NT2/D1 (cell line): ENCODE results near the gene PFN4.
"Not testable (repeated sequence)": the region's sequence is repeated elsewhere in the genome, so short reads cannot be mapped to it uniquely, and the experiment has no call there.

Source experiments
- DNase-seq: peaks from one replicate; pipeline ENCODE4 v3.0.0-alpha.2; 2011; ENCODE audit warnings: low read depth, low spot score
- H3K27me3 ChIP-seq: 2 replicates; pipeline ENCODE4 v1.6.0; 2011; ENCODE audit warnings: mild to moderate bottlenecking; ENCODE audit not compliant: insufficient read length, insufficient read depth
- H3K36me3 ChIP-seq: 2 replicates; pipeline ENCODE4 v1.6.1; 2011; ENCODE audit warnings: mild to moderate bottlenecking, low read length, mixed read lengths; ENCODE audit not compliant: insufficient read depth, insufficient read length
- H3K4me1 ChIP-seq: 2 replicates; pipeline ENCODE4 v1.5.1; 2011; ENCODE audit not compliant: insufficient read depth, insufficient read length
- H3K4me3 ChIP-seq: 2 replicates; pipeline ENCODE4 v1.5.1; 2011; ENCODE audit warnings: low read depth; ENCODE audit not compliant: insufficient read length
- H3K9ac ChIP-seq: 2 replicates; pipeline ENCODE4 v1.6.0; 2011; ENCODE audit warnings: low read depth; ENCODE audit not compliant: insufficient read length
- H3K9me3 ChIP-seq: 2 replicates; pipeline ENCODE4 v1.5.1; 2011; ENCODE audit warnings: mild to moderate bottlenecking, low read length; ENCODE audit not compliant: insufficient read depth
- SUZ12 ChIP-seq: IDR thresholded peaks from 2 replicates; pipeline ENCODE4 v1.6.1; 2011; ENCODE audit not compliant: insufficient read length, insufficient read depth; ENCODE audit errors: extremely low read depth
- YY1 ChIP-seq: IDR thresholded peaks from 2 replicates; pipeline ENCODE4 v1.6.1; 2011; ENCODE audit not compliant: insufficient read length, insufficient read depth
- ZNF274 ChIP-seq: IDR thresholded peaks from 2 replicates; pipeline ENCODE4 v1.6.1; 2011; ENCODE audit warnings: mild to moderate bottlenecking, low read depth, low read length

Gene PFN4

GRCh38 chr2:24102677-24103076, 20.5 kb downstream of the PFN4 start:
- TF ChIP-seq SUZ12 (no peak), YY1 (no peak), ZNF274 (no peak)
- Histone ChIP-seq H3K9ac (no peak overlapping the region), H3K27me3 (no peaks in the 10 kb centered on the region)

GRCh38 chr2:24101992-24102391, 21.1 kb downstream of the PFN4 start:
- Histone ChIP-seq H3K36me3 (no peaks in the 10 kb centered on the region), H3K9me3 (no peaks in the 10 kb centered on the region), H3K4me1 (no peaks in the 10 kb centered on the region), H3K4me3 (no peak overlapping the region), H3K9ac (no peak overlapping the region), H3K27me3 (no peaks in the 10 kb centered on the region)
- no peak for DNase-seq
- TF ChIP-seq SUZ12 (no peak), YY1 (no peak), ZNF274 (no peak)

More at GRCh38 chr2:24102677-24103076, 20.5 kb downstream of the PFN4 start:
- Histone ChIP-seq H3K36me3 (no peaks in the 10 kb centered on the region), H3K9me3 (no peaks in the 10 kb centered on the region), H3K4me1 (no peaks in the 10 kb centered on the region), H3K4me3 (no peak overlapping the region)
- no peak for DNase-seq

- not testable (repeated sequence) for H3K9me3 ChIP-seq, H3K4me3 ChIP-seq, H3K9ac ChIP-seq, DNase-seq, H3K27me3 ChIP-seq, H3K36me3 ChIP-seq, H3K4me1 ChIP-seq
These were observed 22.4 kb downstream of the PFN4 start for GRCh38 chr2:24100732-24101131.

- H3K9ac ChIP-seq, H3K36me3 ChIP-seq, H3K9me3 ChIP-seq, H3K4me1 ChIP-seq, H3K4me3 ChIP-seq, H3K27me3 ChIP-seq: not testable (repeated sequence)
- DNase-seq = peak; percentile 32
These were observed 27.9 kb downstream of the PFN4 start for GRCh38 chr2:24095171-24095677.

- H3K27me3 ChIP-seq, H3K9ac ChIP-seq, H3K36me3 ChIP-seq, H3K9me3 ChIP-seq, H3K4me1 ChIP-seq, H3K4me3 ChIP-seq, DNase-seq: not testable (repeated sequence)
These were observed 29.9 kb downstream of the PFN4 start for GRCh38 chr2:24093270-24093669.

GRCh38 chr2:24088821-24089359, 34.2 kb downstream of the PFN4 start:
- no peak for DNase-seq
- TF ChIP-seq ZNF274 (no peak), YY1 (no peak), SUZ12 (no peak)

GRCh38 chr2:24087032-24087431, 36.1 kb downstream of the PFN4 start:
- no peak for DNase-seq
- Histone ChIP-seq H3K9ac (no peak overlapping the region), H3K4me1 (peaks cover 2% of the 10 kb centered on the region), H3K9me3 (no peaks in the 10 kb centered on the region), H3K4me3 (no peak overlapping the region), H3K27me3 (no peaks in the 10 kb centered on the region), H3K36me3 (peaks cover 14% of the 10 kb centered on the region)
- TF ChIP-seq YY1 (no peak), SUZ12 (no peak), ZNF274 (no peak)

More at GRCh38 chr2:24088821-24089359, 34.2 kb downstream of the PFN4 start:
- Histone ChIP-seq H3K9me3 (no peaks in the 10 kb centered on the region), H3K4me3 (no peak overlapping the region), H3K36me3 (no peaks in the 10 kb centered on the region), H3K9ac (no peak overlapping the region), H3K4me1 (no peaks in the 10 kb centered on the region), H3K27me3 (no peaks in the 10 kb centered on the region)

- H3K36me3 ChIP-seq = peaks cover 19% of the 10 kb centered on the region
- no peaks in the 10 kb centered on the region for H3K9me3 ChIP-seq
- TF ChIP-seq YY1 (no peak), SUZ12 (no peak), ZNF274 (no peak)
- H3K27me3 ChIP-seq = no peaks in the 10 kb centered on the region
- peaks cover 2% of the 10 kb centered on the region for H3K4me1 ChIP-seq
- no peak for DNase-seq
- H3K9ac ChIP-seq = no peak overlapping the region
- H3K4me3 ChIP-seq = no peak overlapping the region
These were observed 36.9 kb downstream of the PFN4 start for GRCh38 chr2:24086241-24086640.
